ENCODE data around the gene PDX1. TPM values are rescaled to one million over a fixed set of nuclear protein-coding genes. Genes with fewer than 3 reads are reported as not detected.

The PDX1 gene
- total RNA-seq, 1 experiment from 2014 or later: 0.35 TPM

- CTCF ChIA-PET: interaction anchor here (0.5 to 1.3 kb wide), 4 partner anchors 35 to 1237 kb away, joined by 3 to 4 read pairs (median 4); no protein-coding TSS in a partner anchor
- no peak for TF ChIP-seq CTCF (IDR thresholded peaks at IDR 0.05; ENCODE audit: unreplicated experiment)
- no peak for DNase-seq (ENCODE audit: unreplicated experiment)
- no peaks in the 10 kb centered on the region for H3K36me3 Mint-ChIP-seq (ENCODE audit: insufficient read depth, unreplicated experiment)
- no peaks in the 10 kb centered on the region for H3K9me3 Mint-ChIP-seq (ENCODE audit: unreplicated experiment)
- intact Hi-C loops (cut with micrococcal nuclease): no loop called here
- H3K27me3 Mint-ChIP-seq (ENCODE audit: insufficient read depth, unreplicated experiment): peaks cover 60% of the 10 kb centered on the region
- BruUV-seq (replicated peaks): no TSS peak
- POLR2A ChIA-PET: no interaction called here
- no peak overlapping the region for H3K27ac Mint-ChIP-seq (ENCODE audit: low read depth, unreplicated experiment)
- H3K4me1 Mint-ChIP-seq (ENCODE audit: insufficient read depth, unreplicated experiment): peaks cover 5% of the 10 kb centered on the region
- no peak overlapping the region for H3K4me3 Mint-ChIP-seq (ENCODE audit: unreplicated experiment)
Measured at GRCh38 chr13:27904719-27905118, 15.1 kb upstream of the PDX1 start.

GRCh38 chr13:27905650-27906049 is 14.2 kb upstream of the PDX1 start:
- Mint-ChIP-seq H3K4me1 (ENCODE audit: insufficient read depth, unreplicated experiment) (peaks cover 5% of the 10 kb centered on the region), H3K27ac (ENCODE audit: low read depth, unreplicated experiment) (no peak overlapping the region), H3K27me3 (ENCODE audit: insufficient read depth, unreplicated experiment) (peaks cover 50% of the 10 kb centered on the region), H3K36me3 (ENCODE audit: insufficient read depth, unreplicated experiment) (no peaks in the 10 kb centered on the region), H3K9me3 (ENCODE audit: unreplicated experiment) (no peaks in the 10 kb centered on the region), H3K4me3 (ENCODE audit: unreplicated experiment) (no peak overlapping the region)
- no peak for DNase-seq (ENCODE audit: unreplicated experiment)
- no peak for TF ChIP-seq CTCF (IDR thresholded peaks at IDR 0.05; ENCODE audit: unreplicated experiment)
- ChIA-PET POLR2A (interaction anchor here (0.6 kb wide), 1 partner anchor 63 kb away, joined by 5 read pairs; no protein-coding TSS in a partner anchor), CTCF (no interaction called here)
- intact Hi-C loops (cut with micrococcal nuclease): no loop called here
- BruUV-seq (replicated peaks): no TSS peak

- no peak for DNase-seq (ENCODE audit: unreplicated experiment)
- Mint-ChIP-seq H3K36me3 (ENCODE audit: insufficient read depth, unreplicated experiment) (no peaks in the 10 kb centered on the region), H3K27me3 (ENCODE audit: insufficient read depth, unreplicated experiment) (peaks cover 35% of the 10 kb centered on the region), H3K4me1 (ENCODE audit: insufficient read depth, unreplicated experiment) (no peaks in the 10 kb centered on the region), H3K4me3 (ENCODE audit: unreplicated experiment) (no peak overlapping the region), H3K9me3 (ENCODE audit: unreplicated experiment) (no peaks in the 10 kb centered on the region), H3K27ac (ENCODE audit: low read depth, unreplicated experiment) (no peak overlapping the region)
- no TSS peak for BruUV-seq (replicated peaks)
- CTCF ChIA-PET: interaction anchor here (0.6 kb wide), 1 partner anchor 90 kb away, joined by 3 read pairs; no protein-coding TSS in a partner anchor
- TF ChIP-seq CTCF (IDR thresholded peaks at IDR 0.05; ENCODE audit: unreplicated experiment): no peak
- POLR2A ChIA-PET: no interaction called here
- intact Hi-C loops (cut with micrococcal nuclease): no loop called here
Measured at GRCh38 chr13:27907121-27907787, 12.5 kb upstream of the PDX1 start.

GRCh38 chr13:27909378-27909777 is 10.4 kb upstream of the PDX1 start:
- no peaks in the 10 kb centered on the region for H3K9me3 Mint-ChIP-seq (ENCODE audit: unreplicated experiment)
- no peaks in the 10 kb centered on the region for H3K36me3 Mint-ChIP-seq (ENCODE audit: insufficient read depth, unreplicated experiment)
- peaks cover 11% of the 10 kb centered on the region for H3K4me1 Mint-ChIP-seq (ENCODE audit: insufficient read depth, unreplicated experiment)
- peaks cover 35% of the 10 kb centered on the region for H3K27me3 Mint-ChIP-seq (ENCODE audit: insufficient read depth, unreplicated experiment)
- intact Hi-C loops (cut with micrococcal nuclease): no loop called here
- H3K27ac Mint-ChIP-seq (ENCODE audit: low read depth, unreplicated experiment): no peak overlapping the region
- H3K4me3 Mint-ChIP-seq (ENCODE audit: unreplicated experiment): no peak overlapping the region
- CTCF ChIA-PET: no interaction called here
- no peak for TF ChIP-seq CTCF (IDR thresholded peaks at IDR 0.05; ENCODE audit: unreplicated experiment)
- no TSS peak for BruUV-seq (replicated peaks)
- POLR2A ChIA-PET: no interaction called here
- no peak for DNase-seq (ENCODE audit: unreplicated experiment)
